ENCODE data around the gene ADIPOR2.

GRCh38 chr12:1665366-1665765 is 25.5 kb upstream of the ADIPOR2 start:
- TF ChIP-seq BCLAF1 (IDR thresholded peaks at IDR 0.05), result no peak
- no peak for TF ChIP-seq MYC (IDR thresholded peaks at IDR 0.05; ENCODE audit: insufficient read depth, insufficient read length, insufficient replicate concordance, low read length, severe bottlenecking)
- no peak for TF ChIP-seq CTCF (IDR thresholded peaks at IDR 0.05 in 2 of 3, conservative IDR thresholded peaks at IDR 0.05 in 1 of 3; ENCODE audit: control insufficient read depth in 2 of 3, extremely low read depth in 1 of 3, insufficient read depth in 1 of 3, low read depth in 3 of 3, low read length in 3 of 3)
- TF ChIP-seq TCF7 (IDR thresholded peaks at IDR 0.05; ENCODE audit: borderline replicate concordance), result no peak
- no peak for TF ChIP-seq RAD21 (IDR thresholded peaks at IDR 0.05; ENCODE audit: insufficient read depth, low read depth, low read length)
- TF ChIP-seq CBX3 (IDR thresholded peaks at IDR 0.05; ENCODE audit: borderline replicate concordance, low read depth), result no peak

All from GM12878 (cell line).